Umbilical cord (tissue), 2 donors: Measurements from ENCODE around the gene C8G. TPM values are rescaled to one million over a fixed set of nuclear protein-coding genes. Genes with fewer than 3 reads are reported as not detected.

Source experiments
- DNase-seq: peaks from one replicate; pipeline ENCODE4 v3.0.0-alpha.2; 2015; ENCODE audit warnings: low spot score
- total RNA-seq: library from RNA; depleted of rRNA; stranded (reverse); fragments of >200 nt; gene quantifications from one replicate; pipeline ENCODE4 v1.2.3, GENCODE V29; 2014; ENCODE audit warnings: low replicate concordance; ENCODE audit not compliant: insufficient read depth

Gene C8G
- total RNA-seq, 1 donor from 2014 or later: not detected

DNA sequence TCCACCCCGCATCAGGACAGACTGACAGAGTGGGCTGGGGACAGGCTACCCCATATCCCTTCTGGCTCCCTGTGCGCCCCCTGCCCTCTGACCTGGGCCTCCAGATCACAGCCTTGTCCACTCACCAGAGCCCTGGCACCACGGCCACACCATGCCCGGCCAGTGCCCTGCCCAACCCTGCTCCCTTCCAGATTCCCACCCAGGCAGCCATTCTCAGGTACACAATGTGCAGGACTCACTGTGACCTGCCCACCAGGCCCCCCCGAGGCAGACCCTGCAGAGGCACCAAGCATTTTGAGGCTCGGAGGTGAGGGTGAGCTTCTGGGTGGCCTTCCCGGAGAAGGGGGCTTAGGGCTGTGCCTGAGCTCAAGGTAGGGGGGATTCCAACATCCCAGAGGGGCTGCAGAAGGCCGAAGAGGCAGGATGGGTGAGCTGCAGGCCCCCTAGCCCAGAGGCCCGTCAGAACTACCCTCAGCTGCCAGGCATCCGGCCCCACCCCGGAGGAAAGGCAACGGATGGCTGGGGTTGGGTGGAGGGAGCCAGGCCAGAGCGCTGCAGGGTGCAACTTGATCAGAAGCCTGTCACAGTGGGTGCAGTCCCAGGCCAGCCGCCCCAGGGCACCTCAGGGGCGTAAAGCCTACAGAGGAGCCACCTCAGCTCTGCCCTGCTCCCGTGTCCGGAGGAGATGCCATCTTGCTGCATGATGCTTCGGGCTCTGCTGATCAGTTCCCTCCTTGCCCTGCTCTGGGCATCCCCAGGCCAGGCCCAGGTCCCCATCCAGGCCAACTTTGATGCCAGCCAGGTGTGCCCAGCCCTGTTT, 37.4 kb downstream of the C8G start, which contains the start of gene LCNL1:
TSS of gene LCNL1 (plus strand) at position 762 of the 820 bp plus-strand sequence. CDS start 594 bp downstream, outside the sequence.
- DNase-seq: no peak

- no peak for DNase-seq
These were observed 38.1 kb downstream of the C8G start for GRCh38 chr9:136983167-136983566.

DNA sequence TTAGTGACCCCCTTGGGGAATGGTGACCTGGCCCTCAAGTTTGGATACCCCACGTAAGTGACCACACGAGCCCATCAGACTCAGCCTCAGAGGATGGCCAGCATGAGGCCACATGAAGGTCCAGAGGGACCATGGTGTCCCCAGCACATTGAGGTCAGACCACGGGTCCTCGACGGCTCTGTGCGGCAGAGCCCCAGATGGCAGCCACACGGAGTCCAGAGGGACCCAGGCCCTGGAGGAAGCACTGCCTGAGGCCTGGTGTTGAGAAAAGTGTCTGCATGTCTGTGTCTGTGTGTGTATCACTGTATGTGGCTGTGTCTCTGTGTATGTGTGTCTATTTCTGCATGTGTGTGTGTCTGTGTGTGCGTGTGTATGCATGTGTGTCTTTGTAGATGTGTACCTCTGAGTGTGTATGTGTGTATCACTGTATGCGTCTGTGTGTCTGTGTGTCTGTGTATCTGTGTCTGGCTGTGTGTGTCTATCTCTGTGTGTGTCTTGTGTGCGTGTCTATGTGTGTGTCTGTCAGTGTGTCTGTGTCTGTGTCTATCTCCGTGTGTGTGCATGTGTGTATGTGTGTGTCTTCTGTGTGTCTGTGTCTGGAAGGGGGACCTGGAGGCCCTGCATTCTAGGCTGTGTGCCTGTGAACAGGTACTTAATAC, 38.7 kb downstream of the C8G start:
- DNase-seq: no peak

DNA sequence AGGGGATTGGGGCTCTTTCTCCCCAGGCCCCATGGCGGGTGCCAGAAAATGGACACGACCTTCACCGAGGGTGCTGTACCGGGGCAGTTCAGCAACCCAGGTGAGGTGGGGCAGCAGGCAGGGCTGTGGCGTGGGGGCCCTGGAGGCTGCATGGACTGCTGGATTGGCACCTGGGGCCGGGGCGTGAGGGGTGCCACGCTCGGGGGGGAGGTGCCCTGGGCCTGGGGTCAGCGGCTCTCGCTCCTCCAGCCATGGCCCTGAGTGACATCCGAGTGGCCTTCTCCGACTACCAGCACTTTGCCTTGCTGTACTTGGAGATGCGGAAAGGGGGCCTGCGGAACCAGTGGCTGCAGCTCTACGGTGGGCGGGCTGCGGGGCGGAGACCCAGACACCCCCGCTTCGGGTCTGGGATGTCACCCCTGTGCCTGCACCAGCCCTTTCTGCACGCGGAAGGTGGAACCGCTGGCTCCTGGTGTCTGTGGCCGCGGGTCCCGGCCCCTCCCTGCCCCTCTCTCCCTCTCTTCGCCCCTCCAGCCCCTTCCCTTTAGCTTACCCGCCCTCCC, 39.5 kb downstream of the C8G start:
- no peak for DNase-seq

DNA sequence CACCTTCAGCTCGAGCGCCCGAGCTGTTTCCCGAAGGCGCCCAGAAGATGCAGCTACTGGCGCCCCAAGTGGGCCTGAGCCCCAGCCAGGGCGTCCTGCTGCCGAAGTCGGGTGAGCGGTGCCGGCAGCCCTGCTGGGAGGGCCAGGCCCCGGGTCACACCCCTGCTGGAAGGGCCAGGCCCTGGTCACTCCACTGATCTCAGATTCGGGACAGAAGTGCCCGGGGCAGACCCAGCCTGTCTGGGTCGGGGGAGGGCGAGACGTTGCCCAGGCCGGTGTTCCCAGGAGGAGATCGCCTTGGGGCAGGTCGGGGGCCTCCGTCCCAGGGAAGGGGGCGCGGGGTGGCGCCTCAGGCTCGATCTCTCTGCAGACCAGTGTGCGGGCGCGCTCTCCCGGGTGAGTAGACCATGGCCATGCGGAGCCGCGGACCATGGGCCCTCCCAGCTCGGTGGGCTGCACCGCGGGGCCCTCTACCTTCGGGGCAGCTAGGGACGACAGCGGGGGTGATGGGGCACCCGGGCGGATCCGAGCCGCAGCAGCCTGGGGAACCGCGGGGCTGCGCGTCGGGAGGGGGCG, 40.1 kb downstream of the C8G start:
- DNase-seq: no peak

DNA sequence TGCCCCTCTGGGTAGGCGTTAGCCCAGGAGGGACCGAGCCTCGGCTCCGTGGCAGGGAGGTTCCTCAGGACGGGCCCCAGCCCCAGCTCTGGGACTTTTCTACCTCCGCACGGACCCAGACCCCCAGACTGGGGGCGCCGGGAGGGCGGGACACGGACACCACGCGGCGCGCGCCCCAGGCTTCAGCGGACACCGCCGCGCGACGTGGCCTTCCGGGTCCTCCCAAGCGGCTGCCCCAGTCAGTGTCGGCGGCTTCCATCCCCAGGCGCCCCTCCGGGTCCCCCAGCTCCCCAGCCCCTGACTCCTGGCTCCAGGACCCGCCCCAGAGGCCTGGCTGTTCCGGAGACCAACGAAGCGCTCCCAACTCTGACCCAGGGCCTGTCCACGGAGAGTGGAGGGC, 40.8 kb downstream of the C8G start:
- DNase-seq: no peak

GRCh38 chr9:136988872-136989271, 43.8 kb downstream of the C8G start:
- DNase-seq: no peak

DNA sequence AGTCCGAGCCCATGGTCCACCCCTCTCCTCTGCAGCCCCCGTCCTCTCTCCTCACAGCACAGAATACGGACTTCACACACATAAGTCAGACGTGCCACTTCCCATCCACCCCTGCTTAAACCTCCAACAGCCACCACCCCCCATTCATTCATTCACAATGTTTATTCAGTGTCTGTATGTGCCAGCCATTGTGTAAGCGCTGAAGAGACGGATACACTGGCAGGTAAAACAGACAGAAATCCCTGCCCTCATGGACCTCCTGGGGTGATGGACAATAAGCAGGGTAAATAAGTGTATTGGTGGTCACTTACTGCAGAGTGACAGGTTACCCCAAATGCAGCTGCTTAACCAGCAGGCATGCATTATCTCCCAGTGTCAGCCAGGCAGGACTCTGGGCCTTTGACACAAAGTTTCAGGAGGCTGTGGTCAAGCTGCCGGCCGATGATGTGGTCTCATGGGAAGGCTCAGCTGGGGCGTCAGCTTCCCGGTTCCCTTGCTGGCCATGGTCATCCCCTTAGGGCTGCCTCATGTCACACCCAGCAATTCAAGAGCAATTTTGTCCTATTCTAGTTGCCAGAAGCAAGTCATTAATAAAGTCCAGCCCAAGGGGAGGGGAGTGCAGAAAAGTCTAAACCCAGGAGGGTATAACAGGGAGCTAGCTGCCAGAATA, 45.3 kb downstream of the C8G start:
- no peak for DNase-seq

DNA sequence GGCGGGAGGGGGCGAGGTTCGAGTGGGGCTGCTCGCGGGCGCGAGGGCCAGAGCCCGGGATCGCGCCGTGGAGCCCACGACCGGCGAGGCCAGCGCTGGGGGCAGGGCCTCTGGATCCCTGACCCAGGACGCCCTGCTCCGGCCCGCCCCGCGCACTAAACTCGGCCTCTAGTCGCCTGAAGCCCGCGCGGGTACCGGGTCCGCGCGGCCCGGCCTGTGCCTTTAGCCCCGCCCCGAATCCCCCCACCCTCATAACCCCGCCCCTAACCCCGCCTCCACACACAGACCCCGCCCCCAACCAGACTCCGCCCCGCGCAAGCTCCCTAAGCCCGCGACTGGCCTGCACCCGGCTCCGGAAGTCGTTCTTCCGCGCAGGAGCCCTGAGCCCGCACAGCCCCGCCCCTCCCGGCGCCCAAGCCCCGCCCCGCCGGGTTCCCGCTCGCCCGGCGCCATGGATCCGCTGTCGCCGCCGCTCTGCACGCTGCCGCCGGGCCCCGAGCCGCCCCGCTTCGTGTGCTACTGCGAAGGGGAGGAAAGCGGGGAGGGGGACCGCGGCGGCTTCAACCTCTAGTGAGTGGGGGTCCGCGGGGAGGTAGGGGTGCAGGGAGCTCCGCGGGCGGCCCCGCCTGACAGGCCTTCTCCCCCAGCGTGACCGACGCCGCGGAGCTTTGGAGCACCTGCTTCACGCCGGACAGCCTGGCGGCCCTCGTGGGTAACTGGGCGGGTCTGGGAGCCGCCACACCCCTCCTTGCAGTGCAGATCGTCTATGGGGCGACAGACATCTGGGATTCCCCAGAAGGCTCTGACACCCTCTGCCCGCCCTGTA, 47.2 kb downstream of the C8G start, which contains the start of gene PAXX:
TSS of gene PAXX (plus strand) at position 430 of the 826 bp plus-strand sequence. CDS start at position 452, 22 bp downstream.
- peak; percentile 87 for DNase-seq

DNA sequence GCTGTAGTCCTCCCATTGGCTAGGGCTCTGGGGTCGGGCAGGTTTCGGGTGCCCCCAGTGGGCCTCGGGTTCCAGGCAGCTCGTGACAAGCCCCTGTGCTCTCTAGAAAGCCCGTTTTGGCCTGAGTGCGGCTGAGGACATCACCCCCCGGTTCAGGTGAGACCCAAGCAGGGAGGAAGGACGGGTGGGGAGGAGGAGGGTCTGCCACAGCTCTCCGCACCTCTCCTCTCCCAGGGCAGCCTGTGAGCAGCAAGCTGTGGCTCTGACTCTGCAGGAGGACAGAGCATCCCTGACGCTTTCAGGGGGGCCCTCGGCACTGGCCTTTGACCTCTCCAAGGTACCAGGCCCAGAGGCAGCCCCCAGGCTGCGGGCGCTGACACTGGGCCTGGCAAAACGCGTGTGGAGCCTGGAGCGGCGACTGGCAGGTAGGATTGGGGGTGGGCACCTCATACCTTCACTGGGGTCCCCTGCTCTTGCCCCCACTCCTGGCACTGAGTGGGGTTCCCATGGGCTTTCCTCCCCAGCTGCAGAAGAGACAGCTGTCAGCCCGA, 47.9 kb downstream of the C8G start:
- DNase-seq: no peak

GRCh38 chr9:136994180-136994887, 49.3 kb downstream of the C8G start:
- DNase-seq: peak; percentile 30

GRCh38 chr9:136994888-136995230, 49.8 kb downstream of the C8G start:
- no peak for DNase-seq

GRCh38 chr9:136995362-136995761, 50.3 kb downstream of the C8G start:
- peak; percentile 35 for DNase-seq

DNA sequence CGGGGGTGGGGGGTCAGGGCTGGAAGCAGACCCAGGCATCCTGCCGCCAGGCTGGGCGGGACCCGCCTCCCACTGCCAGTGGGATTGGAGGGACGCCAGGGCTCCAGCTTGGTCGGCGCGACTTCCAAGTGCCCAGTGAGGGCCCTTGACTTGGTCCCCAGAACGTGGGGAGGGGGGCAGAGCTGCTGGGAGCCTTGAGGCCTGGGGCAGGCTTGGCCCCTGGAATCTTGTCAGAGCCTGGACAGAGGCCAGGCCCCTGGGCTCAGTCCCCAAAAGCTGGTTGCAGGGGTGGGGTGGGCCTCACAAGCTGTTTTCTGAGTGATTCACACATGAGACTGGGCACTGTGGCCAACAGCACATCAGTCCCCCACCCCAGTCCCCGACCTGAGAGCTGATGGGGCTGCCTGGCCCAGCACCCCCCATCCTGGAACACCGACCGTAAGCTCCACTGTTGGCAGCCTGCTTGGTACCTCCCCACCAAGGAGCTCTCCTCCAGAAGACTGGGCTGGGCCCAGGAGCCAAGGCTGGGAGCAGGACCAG, 50.8 kb downstream of the C8G start:
- peak; percentile 69 for DNase-seq

Other genes starting within 250 kb of the C8G start
- 3.1 TPM for gene DIPK1B, start 232.7 kb upstream of the C8G start, total RNA-seq
- gene LCN10, start 202.3 kb upstream of the C8G start, total RNA-seq: 2.2 TPM
- gene LCN6, start 196.7 kb upstream of the C8G start, total RNA-seq: not detected
- gene LCN8, start 187.0 kb upstream of the C8G start, total RNA-seq: 0.48 TPM
- gene LCN15, start 180.7 kb upstream of the C8G start, total RNA-seq: 2.2 TPM
- 90.5 TPM for gene TMEM141, start 153.9 kb upstream of the C8G start, total RNA-seq
- gene CCDC183, start 148.9 kb upstream of the C8G start, total RNA-seq: not detected
- 40.2 TPM for gene RABL6, start 137.3 kb upstream of the C8G start, total RNA-seq
- gene AJM1, start 102.8 kb upstream of the C8G start, total RNA-seq: 1.4 TPM
- gene PHPT1, start 95.8 kb upstream of the C8G start, total RNA-seq: 49.1 TPM
- gene MAMDC4, start 92.9 kb upstream of the C8G start, total RNA-seq: 4.6 TPM
- gene EDF1, start 78.9 kb upstream of the C8G start, total RNA-seq: 217 TPM
- 5.1 TPM for gene TRAF2, start 58.7 kb upstream of the C8G start, total RNA-seq
- 75.8 TPM for gene FBXW5, start 505 bp upstream of the C8G start, total RNA-seq
- not detected for gene LCN12, start 7.0 kb downstream of the C8G start, total RNA-seq
- gene PTGDS, start 32.3 kb downstream of the C8G start, total RNA-seq: 49.6 TPM
- gene LCNL1, start 37.8 kb downstream of the C8G start, total RNA-seq: 0.72 TPM
- gene PAXX, start 47.2 kb downstream of the C8G start, total RNA-seq: 10.6 TPM
- 24.3 TPM for gene CLIC3, start 51.3 kb downstream of the C8G start, total RNA-seq
- 20.2 TPM for gene ABCA2, start 83.0 kb downstream of the C8G start, total RNA-seq
- gene FUT7, start 86.8 kb downstream of the C8G start, total RNA-seq: 0.96 TPM
- 6.5 TPM for gene NPDC1, start 100.9 kb downstream of the C8G start, total RNA-seq
- gene ENTPD2, start 108.8 kb downstream of the C8G start, total RNA-seq: not detected
- gene SAPCD2, start 125.3 kb downstream of the C8G start, total RNA-seq: 2.6 TPM
- gene UAP1L1, start 132.3 kb downstream of the C8G start, total RNA-seq: 8.2 TPM
- 41.4 TPM for gene MAN1B1, start 141.7 kb downstream of the C8G start, total RNA-seq
- 67.9 TPM for gene DPP7, start 169.5 kb downstream of the C8G start, total RNA-seq
- 5.1 TPM for gene GRIN1, start 193.9 kb downstream of the C8G start, total RNA-seq
- gene LRRC26, start 224.8 kb downstream of the C8G start, total RNA-seq: not detected
- not detected for gene TMEM210, start 226.8 kb downstream of the C8G start, total RNA-seq
- 18.3 TPM for gene ANAPC2, start 243.3 kb downstream of the C8G start, total RNA-seq
- 30.8 TPM for gene SSNA1, start 243.4 kb downstream of the C8G start, total RNA-seq